ENCODE results near the gene OLFML2B.
A peak's percentile ranks its signal among the peaks of the same experiment; 100 is the strongest.

OLFML2B gene

GRCh38 chr1:162003830-162004215 is 19.8 kb downstream of the OLFML2B start:
- H3K4me3 Mint-ChIP-seq, result no peak overlapping the region
- H3K9me3 Mint-ChIP-seq, result no peaks in the 10 kb centered on the region
- H3K27ac Mint-ChIP-seq, result no peak overlapping the region
- H3K36me3 Mint-ChIP-seq, result no peaks in the 10 kb centered on the region
- ATAC-seq, result no peak
- no peaks in the 10 kb centered on the region for H3K4me1 Mint-ChIP-seq
- peaks cover 23% of the 10 kb centered on the region for H3K27me3 Mint-ChIP-seq

GRCh38 chr1:162003061-162003829 is 20.4 kb downstream of the OLFML2B start:
- no peak for ATAC-seq
- Mint-ChIP-seq H3K36me3 (no peaks in the 10 kb centered on the region), H3K4me3 (no peak overlapping the region), H3K4me1 (no peaks in the 10 kb centered on the region), H3K9me3 (no peaks in the 10 kb centered on the region), H3K27me3 (peaks cover 23% of the 10 kb centered on the region), H3K27ac (no peak overlapping the region)

GRCh38 chr1:162000053-162000420 is 23.6 kb downstream of the OLFML2B start:
- peaks cover 31% of the 10 kb centered on the region for H3K27me3 Mint-ChIP-seq
- H3K27ac Mint-ChIP-seq, result no peak overlapping the region
- H3K36me3 Mint-ChIP-seq, result no peaks in the 10 kb centered on the region
- H3K9me3 Mint-ChIP-seq, result no peaks in the 10 kb centered on the region
- H3K4me3 Mint-ChIP-seq, result no peak overlapping the region
- no peak for ATAC-seq
- H3K4me1 Mint-ChIP-seq, result no peaks in the 10 kb centered on the region

- H3K4me3 Mint-ChIP-seq, result no peak overlapping the region
- H3K9me3 Mint-ChIP-seq, result no peaks in the 10 kb centered on the region
- no peaks in the 10 kb centered on the region for H3K4me1 Mint-ChIP-seq
- ATAC-seq, result no peak
- H3K36me3 Mint-ChIP-seq, result no peaks in the 10 kb centered on the region
- H3K27me3 Mint-ChIP-seq, result peaks cover 28% of the 10 kb centered on the region
- H3K27ac Mint-ChIP-seq, result no peak overlapping the region
Observed at GRCh38 chr1:161999301-162000052, 24.2 kb downstream of the OLFML2B start.

- Mint-ChIP-seq H3K27ac (no peak overlapping the region), H3K36me3 (no peaks in the 10 kb centered on the region), H3K27me3 (peaks cover 28% of the 10 kb centered on the region), H3K4me1 (no peaks in the 10 kb centered on the region), H3K9me3 (no peaks in the 10 kb centered on the region), H3K4me3 (no peak overlapping the region)
- no peak for ATAC-seq
Observed at GRCh38 chr1:161998811-161999210, 24.9 kb downstream of the OLFML2B start.

- Mint-ChIP-seq H3K9me3 (peaks cover 5% of the 10 kb centered on the region), H3K4me1 (no peaks in the 10 kb centered on the region), H3K4me3 (no peak overlapping the region), H3K27ac (no peak overlapping the region), H3K27me3 (peaks cover 34% of the 10 kb centered on the region), H3K36me3 (no peaks in the 10 kb centered on the region)
- no peak for ATAC-seq
Observed at GRCh38 chr1:161997152-161997551, 26.5 kb downstream of the OLFML2B start.

- Mint-ChIP-seq H3K9me3 (peaks cover 5% of the 10 kb centered on the region), H3K27me3 (peaks cover 37% of the 10 kb centered on the region), H3K4me3 (no peak overlapping the region), H3K4me1 (no peaks in the 10 kb centered on the region), H3K36me3 (no peaks in the 10 kb centered on the region), H3K27ac (no peak overlapping the region)
- peak; percentile 25 for ATAC-seq
Observed at GRCh38 chr1:161994175-161994668, 29.4 kb downstream of the OLFML2B start.

- Mint-ChIP-seq H3K36me3 (no peaks in the 10 kb centered on the region), H3K27ac (no peak overlapping the region), H3K4me3 (no peak overlapping the region), H3K27me3 (peaks cover 44% of the 10 kb centered on the region), H3K9me3 (peaks cover 5% of the 10 kb centered on the region), H3K4me1 (no peaks in the 10 kb centered on the region)
- ATAC-seq, result no peak
Observed at GRCh38 chr1:161993576-161993975, 30.1 kb downstream of the OLFML2B start.

GRCh38 chr1:161989786-161990185 is 33.9 kb downstream of the OLFML2B start:
- H3K27me3 Mint-ChIP-seq, result peaks cover 47% of the 10 kb centered on the region
- no peak overlapping the region for H3K27ac Mint-ChIP-seq
- peaks cover 9% of the 10 kb centered on the region for H3K9me3 Mint-ChIP-seq
- H3K4me1 Mint-ChIP-seq, result no peaks in the 10 kb centered on the region
- ATAC-seq, result no peak
- no peak overlapping the region for H3K4me3 Mint-ChIP-seq
- no peaks in the 10 kb centered on the region for H3K36me3 Mint-ChIP-seq

- peaks cover 9% of the 10 kb centered on the region for H3K9me3 Mint-ChIP-seq
- ATAC-seq, result no peak
- no peak overlapping the region for H3K27ac Mint-ChIP-seq
- no peaks in the 10 kb centered on the region for H3K4me1 Mint-ChIP-seq
- H3K4me3 Mint-ChIP-seq, result no peak overlapping the region
- H3K27me3 Mint-ChIP-seq, result peaks cover 43% of the 10 kb centered on the region
- no peaks in the 10 kb centered on the region for H3K36me3 Mint-ChIP-seq
Observed at GRCh38 chr1:161989108-161989507, 34.6 kb downstream of the OLFML2B start.

GRCh38 chr1:161988413-161988812 is 35.3 kb downstream of the OLFML2B start:
- peaks cover 7% of the 10 kb centered on the region for H3K9me3 Mint-ChIP-seq
- no peak for ATAC-seq
- H3K36me3 Mint-ChIP-seq, result no peaks in the 10 kb centered on the region
- no peaks in the 10 kb centered on the region for H3K4me1 Mint-ChIP-seq
- no peak overlapping the region for H3K27ac Mint-ChIP-seq
- H3K4me3 Mint-ChIP-seq, result no peak overlapping the region
- peaks cover 36% of the 10 kb centered on the region for H3K27me3 Mint-ChIP-seq

GRCh38 chr1:161987872-161988271 is 35.8 kb downstream of the OLFML2B start:
- Mint-ChIP-seq H3K9me3 (peaks cover 4% of the 10 kb centered on the region), H3K4me3 (no peak overlapping the region), H3K27me3 (peaks cover 31% of the 10 kb centered on the region), H3K4me1 (no peaks in the 10 kb centered on the region), H3K36me3 (no peaks in the 10 kb centered on the region), H3K27ac (no peak overlapping the region)
- no peak for ATAC-seq

GRCh38 chr1:161987303-161987702 is 36.4 kb downstream of the OLFML2B start:
- peaks cover 26% of the 10 kb centered on the region for H3K27me3 Mint-ChIP-seq
- no peak overlapping the region for H3K4me3 Mint-ChIP-seq
- peaks cover 4% of the 10 kb centered on the region for H3K9me3 Mint-ChIP-seq
- no peak for ATAC-seq
- no peak overlapping the region for H3K27ac Mint-ChIP-seq
- no peaks in the 10 kb centered on the region for H3K4me1 Mint-ChIP-seq
- no peaks in the 10 kb centered on the region for H3K36me3 Mint-ChIP-seq

- Mint-ChIP-seq H3K4me1 (no peaks in the 10 kb centered on the region), H3K9me3 (peaks cover 4% of the 10 kb centered on the region), H3K4me3 (no peak overlapping the region), H3K36me3 (no peaks in the 10 kb centered on the region), H3K27ac (no peak overlapping the region), H3K27me3 (peaks cover 34% of the 10 kb centered on the region)
- no peak for ATAC-seq
Observed at GRCh38 chr1:161986328-161986727, 37.3 kb downstream of the OLFML2B start.

- ATAC-seq, result no peak
- no peak overlapping the region for H3K4me3 Mint-ChIP-seq
- H3K27ac Mint-ChIP-seq, result no peak overlapping the region
- no peaks in the 10 kb centered on the region for H3K36me3 Mint-ChIP-seq
- peaks cover 4% of the 10 kb centered on the region for H3K9me3 Mint-ChIP-seq
- peaks cover 38% of the 10 kb centered on the region for H3K27me3 Mint-ChIP-seq
- no peaks in the 10 kb centered on the region for H3K4me1 Mint-ChIP-seq
Observed at GRCh38 chr1:161985301-161985822, 38.3 kb downstream of the OLFML2B start.

- Mint-ChIP-seq H3K9me3 (peaks cover 4% of the 10 kb centered on the region), H3K27ac (no peak overlapping the region), H3K36me3 (no peaks in the 10 kb centered on the region), H3K27me3 (peaks cover 31% of the 10 kb centered on the region), H3K4me3 (no peak overlapping the region), H3K4me1 (no peaks in the 10 kb centered on the region)
- no peak for ATAC-seq
Observed at GRCh38 chr1:161983725-161984124, 39.9 kb downstream of the OLFML2B start.

Data from stimulated activated memory B cell treated with anti-CD40 and anti-IgM and Interleukin-4, amounts not matched to agents 10 μg/mL and 1 μg/mL and 100 μg/mL, for 72 hours (primary cell).